Stimulated activated CD4-positive, alpha-beta T cell treated with anti-CD3 and anti-CD28 coated beads, Interleukin-15, amount 100 ng/mL, for 24 hours (primary cell): ENCODE results near the gene ATP6V0C.
A peak's percentile ranks its signal among the peaks of the same experiment; 100 is the strongest.
"Not testable (repeated sequence)": the region's sequence is repeated elsewhere in the genome, so short reads cannot be mapped to it uniquely, and the experiment has no call there.

Experiments used
- DNase-seq: peaks from one replicate; pipeline ENCODE4 v3.0.0-alpha.2; 2020

Gene ATP6V0C

DNA sequence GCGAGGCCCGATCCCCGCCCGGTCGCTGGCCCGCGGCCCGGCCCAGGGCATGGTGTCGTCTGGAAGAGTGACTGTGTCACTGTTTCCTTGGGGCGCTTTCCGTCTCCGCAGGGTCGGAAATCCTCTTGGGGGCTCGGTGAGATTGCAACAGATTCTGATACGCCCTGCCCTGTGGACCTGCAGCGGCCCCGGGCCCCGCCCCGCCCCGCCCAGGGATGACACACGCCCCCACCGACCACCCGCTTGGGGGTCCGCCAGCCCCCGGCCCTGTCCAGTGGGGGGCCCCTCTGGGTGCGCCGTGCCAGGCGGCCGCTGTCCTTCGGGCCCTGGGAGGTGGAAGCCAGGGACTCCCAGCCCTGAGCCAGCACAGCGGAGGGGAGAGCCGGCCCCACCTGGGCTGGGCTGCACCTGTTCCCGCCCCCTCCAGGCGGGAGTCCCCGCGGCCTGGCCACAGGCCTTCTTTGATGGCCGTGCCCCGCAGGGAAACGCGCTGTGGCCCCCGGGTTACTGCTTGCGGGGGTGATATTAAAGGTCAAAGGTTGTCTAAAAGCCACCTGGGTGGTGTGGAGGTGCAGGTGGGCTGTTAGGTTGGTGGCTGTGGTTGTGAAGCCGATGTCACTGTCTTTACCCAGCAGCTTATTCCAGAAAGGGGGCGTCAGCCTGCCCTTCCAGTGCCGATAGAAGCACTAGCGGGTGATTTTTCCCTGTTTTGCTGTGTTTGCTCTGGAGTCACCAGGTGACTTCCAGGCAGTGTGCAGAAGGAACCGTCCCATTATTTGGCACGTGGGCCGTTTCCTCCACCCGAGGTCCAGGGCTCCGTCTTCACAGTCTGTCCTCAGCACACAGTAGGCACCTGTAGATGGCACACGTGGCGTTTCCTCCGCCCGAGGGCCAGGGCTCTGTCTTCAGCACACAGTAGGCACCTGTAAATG is 38.1 kb upstream of the ATP6V0C start:
- peak; percentile 58 for DNase-seq

DNA sequence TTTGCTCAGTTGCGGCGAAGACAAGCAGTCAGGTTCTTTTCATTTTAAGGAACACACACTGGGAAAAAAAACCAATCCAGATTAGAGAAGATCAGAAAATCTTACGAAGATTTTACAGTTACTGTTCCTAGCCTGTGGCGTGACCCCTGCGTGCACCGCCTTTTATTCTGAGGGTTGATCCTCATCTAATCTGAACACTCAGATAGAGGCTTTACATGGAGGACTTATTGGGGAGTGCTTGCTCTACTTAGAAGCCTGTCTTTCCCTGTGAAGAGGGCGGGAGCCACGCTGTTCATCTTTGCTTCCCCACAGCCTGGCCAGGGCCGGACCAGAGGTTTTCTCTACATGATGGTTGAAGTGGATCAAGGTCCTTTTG is 37.4 kb upstream of the ATP6V0C start:
- DNase-seq, result no peak

DNA sequence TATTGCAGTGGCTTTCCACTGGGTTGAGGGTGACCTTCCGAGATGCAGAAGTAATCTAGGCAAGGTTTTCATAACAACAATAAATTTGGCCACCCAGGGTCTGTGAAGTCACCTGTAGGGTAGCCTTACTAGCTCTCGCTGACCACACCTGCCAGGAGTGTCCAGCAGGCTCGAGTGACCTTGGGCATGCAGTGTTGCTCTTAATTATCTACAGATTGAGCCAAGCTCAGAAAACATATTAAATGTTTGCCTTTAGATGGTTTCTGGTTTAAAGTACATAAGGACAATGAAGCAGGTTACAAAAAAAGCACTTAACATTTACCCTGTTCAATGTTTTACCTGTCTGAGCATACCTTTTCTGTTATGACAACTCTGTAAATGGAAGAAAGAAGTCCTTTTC is 37.0 kb upstream of the ATP6V0C start:
- DNase-seq, result no peak

DNA sequence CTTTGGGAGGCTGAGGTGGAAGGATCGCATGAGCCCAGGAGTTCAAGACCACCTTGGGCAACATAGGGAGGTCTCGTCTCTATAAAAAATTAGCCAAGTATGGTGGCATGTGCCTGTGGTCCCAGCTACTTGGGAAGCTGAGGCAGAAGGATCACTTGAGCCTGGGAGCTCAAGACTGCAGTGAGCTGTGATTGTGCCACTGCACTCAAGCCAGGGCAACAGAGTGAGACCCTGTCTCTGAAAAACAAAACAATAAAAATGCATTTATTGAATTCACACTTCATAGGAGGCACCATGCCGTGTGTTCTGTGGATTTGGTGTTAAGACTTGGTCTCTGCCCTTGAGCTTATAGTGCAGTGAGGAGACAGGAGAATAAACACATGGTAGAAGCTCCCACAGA is 36.4 kb upstream of the ATP6V0C start:
- no peak for DNase-seq

DNA sequence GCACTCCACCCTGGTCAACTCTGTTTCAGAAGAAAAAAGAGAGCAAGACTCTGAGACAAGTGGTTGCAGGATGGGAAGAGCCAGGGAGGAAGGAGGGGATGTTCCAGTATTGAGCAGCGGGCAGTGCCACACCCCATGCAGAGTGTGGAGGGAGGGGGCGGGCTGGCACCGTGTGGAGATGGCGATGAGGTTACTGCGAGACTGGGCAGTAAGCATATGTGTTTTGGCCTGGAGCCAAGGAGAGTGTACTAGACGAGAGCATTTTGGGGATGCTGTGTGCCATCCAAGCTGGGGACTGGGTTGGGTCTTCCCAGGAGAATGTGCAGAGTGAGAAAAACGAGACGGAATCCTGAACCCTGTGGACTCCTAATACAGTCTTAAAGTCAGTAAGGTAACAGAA is 35.5 kb upstream of the ATP6V0C start:
- DNase-seq, result no peak

DNA sequence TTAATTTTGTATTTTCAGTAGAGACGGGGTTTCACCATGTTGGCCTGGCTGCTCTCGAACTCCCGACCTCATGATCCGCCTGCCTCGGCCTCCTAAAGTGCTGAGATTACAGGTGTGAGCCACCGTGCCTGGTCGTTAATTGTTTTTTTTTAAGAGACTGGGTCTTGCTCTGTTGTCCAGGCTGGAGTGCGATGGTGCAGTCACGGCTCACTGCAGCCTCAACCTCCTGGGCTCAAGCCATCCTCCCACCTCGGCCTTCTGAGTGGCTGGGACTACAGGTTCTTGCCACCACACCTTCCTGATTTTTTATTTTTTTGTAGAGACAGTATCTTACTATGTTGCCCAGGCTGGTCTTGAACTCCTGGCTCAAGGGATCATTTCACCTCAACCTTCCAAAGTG is 33.8 kb upstream of the ATP6V0C start:
- DNase-seq, result not testable (repeated sequence)

DNA sequence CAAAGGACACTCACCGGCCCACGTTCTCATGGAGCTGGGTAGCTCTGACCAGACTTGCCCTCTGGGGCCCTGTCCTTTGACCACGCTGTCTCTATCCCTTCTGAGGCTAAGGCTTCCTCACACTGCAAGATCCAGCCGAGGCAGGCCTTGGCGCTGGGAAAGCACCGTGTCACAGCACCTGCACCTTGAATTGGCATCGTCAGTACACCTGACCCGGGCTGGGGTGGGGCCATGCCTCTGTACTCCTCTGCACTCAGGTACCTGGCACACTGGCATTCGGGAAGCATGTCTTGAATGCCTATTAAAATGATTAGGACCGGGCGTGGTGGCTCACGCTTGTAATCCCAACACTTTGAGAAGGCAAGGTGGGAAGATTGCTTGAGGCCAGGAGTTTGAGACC is 32.8 kb upstream of the ATP6V0C start:
- no peak for DNase-seq

DNA sequence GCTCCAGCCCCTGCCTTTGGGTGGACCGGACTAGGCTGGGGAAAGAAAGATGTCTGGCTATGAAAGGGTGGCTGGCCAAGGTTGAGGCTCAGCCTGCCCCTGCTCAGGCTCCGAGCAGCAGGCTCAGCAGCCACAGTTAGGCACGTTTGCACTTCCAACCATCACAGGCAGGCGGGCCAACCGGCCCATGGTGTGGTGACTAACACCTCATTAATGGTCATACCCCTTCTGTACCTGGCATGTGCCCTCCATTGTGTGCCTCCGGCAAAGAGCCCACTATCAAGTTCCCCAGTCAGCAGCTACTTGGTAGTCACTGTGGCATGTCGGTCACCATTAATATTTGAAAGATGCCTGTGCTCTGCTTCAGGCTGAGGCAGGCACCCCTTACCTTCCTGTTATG is 32.1 kb upstream of the ATP6V0C start:
- no peak for DNase-seq

DNA sequence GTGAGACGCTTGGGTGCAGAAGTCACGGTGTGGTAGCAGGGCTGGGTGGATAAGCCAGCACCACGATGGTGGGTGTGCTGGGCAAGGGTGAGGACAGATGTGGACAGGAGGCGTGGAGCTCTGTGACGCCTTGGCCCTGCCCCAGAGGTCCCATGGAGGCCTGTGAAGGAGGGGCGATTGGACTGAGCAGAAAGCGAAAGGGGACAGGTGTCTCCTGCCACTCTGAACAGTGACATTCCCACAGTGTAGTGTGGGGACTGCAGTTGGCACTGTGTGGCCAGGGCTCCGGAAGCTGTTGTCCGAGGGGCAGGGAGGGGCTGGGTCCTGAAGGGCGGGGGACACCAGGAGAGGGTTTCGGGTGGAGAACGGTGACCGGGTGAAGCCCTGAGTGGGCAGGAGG is 31.5 kb upstream of the ATP6V0C start:
- DNase-seq, result no peak

DNA sequence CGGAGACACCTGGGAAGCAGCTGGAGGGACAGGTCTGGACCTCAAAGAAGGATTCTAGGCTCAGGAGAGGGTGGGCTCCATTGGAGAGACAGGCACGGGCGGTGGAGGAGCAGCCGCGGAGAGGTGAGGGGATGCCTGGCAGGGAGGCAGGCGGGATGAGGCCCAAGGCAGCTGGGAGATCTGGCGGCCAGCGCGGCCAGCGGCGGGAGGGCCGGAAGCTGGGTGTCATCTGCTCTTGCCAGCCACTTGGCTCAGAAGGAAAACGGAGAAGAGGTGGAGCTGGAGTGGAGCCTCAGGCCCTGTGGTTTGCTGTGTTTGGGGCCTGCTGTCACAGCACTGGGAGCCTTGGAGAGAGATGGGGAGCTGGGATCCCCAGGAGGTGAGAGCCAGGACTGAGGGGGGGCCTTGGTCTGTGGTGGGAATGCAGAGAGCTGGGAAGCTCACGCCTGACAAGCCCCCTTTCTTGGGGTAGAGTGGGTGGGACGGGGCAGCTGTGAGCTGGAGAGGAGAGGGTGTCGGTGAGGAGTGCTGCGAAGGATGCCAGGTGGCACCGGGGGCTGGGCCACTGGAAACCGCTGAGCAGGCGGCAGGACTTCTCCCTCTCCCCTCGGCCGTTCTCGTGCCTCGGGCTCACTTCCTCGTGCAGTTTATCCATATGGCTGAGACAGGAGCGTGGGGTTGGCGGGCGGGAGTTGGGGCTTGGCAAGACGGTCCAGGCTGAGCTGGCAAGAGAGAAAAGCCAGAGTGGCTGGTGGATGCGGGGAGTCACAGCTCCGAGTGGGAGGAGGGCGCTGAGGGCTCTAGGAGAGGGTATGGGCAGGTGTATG is 30.8 kb upstream of the ATP6V0C start:
- DNase-seq, result no peak

DNA sequence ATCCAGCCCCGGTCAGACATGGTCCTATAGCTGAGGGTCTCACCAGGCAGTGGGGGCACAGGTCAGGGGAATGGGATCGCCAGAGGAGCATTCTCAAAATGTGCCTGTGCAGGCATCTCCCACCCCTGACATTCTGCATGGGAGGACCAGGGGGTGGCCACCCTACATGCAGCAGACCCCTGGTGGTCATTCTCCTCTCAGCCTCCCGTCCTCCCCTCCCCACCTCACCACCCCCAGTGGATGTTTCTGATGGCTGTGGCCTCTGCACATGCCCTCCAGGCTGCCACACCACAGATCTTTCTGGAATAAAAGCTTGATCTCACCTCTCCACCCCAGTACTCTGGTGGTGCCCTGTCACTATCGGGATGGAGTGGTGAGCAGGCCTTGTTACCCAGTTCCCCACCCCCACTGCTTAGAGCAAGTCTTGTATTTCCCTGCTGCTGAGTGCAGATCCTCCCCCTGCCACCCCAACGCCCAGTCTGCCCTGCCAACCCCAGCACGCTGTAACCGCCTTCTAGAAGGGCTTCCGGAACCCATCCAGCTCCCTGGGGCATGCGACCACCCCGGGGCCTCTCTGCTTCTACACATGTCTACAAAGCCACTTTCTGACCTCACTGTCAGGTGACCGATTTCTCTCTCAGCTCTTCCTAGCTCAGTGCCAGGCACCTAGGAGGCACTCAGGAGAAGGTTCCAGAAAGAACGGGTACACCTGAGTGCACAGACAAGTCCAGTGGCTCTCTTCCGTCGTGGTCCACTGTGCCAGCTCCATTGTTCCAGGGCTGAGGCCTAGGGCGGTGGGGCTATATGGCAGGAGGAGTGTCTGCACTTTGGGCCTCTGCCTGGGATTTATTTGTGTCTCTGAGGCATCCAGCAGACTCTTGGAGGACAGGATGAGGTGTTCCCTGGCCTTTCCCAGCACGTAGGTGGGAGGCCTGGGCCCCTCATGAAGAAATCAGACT is 29.5 kb upstream of the ATP6V0C start:
- DNase-seq, result no peak

DNA sequence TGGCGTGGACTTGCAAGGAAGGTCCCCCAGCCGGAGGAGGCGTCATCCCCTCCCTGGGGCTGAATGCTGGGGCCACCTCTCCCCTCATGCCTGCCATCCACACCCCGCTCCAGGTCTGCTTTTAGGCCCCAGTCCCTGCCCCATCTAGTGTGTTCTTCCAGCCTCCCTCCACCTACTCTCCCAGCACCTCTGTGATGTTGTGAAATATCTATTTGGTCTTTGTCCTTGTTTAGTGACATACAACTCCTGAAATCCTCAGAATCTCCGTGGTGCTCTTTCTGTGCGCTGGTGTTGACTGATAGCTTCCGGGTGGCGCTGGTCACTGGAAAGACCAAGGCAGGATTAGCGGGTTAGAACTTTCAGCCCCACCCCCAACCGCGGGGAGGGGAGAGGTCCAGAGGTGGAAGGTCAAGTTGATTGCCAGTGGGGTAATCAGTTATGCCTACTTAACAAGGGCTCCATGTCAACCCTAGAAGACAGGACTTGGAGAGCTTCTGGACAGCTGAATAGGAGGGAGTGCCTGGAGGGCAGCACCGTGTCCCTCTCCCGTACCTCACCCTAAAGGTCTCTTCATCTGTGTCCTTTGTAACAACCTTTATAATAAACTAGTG is 28.7 kb upstream of the ATP6V0C start:
- no peak for DNase-seq

DNA sequence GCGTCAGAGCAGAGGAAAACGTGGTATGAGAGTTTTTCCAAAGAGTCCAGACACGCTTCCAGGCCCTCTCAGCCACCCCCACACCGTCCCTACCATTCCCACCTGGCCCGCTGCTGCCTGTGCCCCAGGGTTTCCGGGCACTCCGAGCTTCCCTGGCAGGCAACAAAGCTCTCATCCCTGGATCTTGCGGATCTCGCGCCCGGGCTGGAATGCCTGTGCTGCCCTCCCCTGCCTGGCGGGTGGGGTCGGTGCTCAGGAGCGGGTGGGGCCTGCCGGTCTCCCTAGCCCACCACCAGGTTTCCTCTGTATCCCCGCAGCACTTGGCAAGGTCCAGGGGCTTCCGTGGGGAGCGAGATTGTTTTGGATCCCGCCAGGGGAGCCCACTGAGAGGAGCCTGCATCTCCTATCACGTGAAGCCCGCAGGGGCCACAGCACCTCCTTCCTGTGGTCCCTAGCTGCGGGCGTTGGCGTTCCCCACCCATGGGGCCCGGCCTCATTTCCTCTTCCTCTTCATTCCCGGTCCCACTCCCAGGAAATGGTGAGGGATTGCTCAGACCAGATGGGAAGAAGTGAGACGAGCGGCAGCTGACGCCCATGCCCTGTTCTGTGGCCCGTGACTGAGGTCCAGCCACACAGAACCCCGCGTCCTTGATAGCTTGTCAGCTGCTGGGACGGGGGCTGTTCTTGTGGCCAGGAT is 27.8 kb upstream of the ATP6V0C start:
- DNase-seq, result no peak

DNA sequence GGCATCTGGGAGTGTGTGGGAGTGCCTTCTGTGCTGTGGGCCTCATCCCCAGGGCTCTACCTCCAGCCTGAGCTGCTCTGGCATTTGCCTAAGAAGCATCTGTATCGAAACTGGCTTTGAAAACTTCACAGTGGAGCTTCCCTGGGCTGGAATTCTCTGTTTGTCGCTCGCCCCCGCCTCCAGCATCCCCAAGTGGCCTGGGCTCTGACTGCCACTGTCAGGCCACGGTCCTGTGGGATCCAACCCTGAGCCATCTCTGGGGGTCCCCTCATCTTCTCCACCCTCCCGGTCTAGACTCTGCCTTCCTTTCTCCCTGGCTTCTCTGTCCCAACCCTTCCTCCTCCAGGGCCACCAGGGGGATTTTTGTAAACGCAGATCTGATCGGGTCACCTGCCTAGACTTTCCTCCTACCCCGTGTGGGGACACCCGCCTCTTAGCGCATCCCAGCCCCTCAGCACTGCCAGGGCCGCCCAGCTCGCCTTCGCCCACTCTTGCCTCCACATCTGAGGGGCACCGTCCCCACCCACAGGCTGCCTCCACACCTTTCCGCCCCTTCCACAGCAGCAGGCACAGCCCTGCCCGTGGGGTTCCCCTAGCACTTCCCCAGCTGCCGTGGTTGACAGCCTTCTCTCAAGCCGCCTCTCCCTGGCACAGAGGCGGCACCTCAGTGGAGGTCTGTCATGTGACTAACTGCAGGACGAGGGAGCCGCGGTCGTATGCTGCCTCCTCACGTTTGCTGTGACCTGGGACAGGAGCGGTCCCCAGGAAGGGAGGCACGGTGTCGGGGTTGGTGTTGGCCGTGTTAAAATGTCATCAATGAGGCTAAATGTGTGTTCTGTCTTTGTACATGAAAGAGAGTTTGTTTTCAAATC is 26.9 kb upstream of the ATP6V0C start:
- DNase-seq, result peak; percentile 78

DNA sequence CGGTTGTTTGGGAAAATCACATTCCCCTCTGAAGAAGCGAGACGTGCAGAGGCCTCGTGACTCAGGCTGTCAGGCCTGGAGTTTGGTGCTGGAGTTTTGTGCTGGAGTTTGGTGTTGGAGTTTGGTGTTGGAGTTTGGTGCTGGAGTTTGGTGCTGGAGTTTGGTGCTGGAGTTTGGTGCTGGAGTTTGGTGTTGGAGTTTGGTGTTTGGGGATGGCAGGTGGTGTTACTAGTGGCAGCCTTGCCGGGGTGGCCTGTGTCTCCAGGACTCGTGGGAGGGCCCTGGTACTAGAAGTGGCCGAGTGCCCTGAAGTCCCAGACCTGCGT is 26.3 kb upstream of the ATP6V0C start:
- DNase-seq, result no peak

DNA sequence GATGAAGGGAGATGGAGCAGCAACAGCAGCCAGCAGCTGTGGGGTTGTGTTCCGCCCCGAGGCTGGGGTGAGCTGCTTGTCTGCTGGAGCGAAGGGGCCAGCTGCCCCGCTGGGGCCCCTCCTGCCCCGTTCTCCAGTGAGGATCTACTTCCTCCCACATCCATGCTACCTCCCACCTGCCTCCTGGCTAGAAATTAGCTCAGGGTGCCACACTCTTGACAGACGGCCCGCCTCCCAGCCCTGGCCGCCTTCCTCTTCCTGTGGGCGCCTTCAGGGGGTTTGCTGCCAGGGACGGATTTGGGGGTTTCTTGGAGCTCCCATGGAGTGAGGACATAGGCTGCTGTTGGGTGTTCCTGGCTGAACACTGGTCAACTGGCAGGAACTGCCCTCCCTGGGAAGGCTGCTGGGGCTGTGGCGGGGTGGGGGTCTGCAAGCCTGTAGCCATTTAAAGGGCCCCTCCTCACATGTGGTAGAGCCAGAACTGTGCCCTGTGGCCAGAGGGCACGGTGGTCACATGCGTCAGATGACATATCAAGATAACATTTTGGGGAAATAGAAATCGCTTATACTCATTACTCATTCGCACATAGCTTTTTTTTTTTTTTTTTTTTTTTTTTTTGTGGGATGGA is 25.7 kb upstream of the ATP6V0C start:
- no peak for DNase-seq

DNA sequence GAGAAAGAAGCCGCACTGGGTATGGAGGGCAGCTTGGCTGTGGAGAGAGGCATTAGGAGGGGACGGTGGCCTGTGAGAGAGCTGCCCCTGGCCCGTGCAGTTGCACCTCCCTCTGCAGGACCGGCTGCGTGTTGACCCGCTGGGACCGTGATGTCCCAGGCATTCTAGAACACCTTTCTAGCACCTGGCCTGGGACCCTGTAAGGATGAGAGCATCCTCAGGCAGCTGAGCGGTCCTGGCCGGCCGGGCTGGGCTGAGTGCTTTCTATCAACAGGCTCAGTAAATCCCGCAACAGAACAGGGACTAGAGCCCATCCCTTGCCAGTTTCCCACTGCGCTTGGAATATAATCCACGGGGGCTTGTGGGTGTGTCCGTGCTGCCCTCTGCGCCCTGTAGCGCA is 24.2 kb upstream of the ATP6V0C start:
- DNase-seq, result no peak

DNA sequence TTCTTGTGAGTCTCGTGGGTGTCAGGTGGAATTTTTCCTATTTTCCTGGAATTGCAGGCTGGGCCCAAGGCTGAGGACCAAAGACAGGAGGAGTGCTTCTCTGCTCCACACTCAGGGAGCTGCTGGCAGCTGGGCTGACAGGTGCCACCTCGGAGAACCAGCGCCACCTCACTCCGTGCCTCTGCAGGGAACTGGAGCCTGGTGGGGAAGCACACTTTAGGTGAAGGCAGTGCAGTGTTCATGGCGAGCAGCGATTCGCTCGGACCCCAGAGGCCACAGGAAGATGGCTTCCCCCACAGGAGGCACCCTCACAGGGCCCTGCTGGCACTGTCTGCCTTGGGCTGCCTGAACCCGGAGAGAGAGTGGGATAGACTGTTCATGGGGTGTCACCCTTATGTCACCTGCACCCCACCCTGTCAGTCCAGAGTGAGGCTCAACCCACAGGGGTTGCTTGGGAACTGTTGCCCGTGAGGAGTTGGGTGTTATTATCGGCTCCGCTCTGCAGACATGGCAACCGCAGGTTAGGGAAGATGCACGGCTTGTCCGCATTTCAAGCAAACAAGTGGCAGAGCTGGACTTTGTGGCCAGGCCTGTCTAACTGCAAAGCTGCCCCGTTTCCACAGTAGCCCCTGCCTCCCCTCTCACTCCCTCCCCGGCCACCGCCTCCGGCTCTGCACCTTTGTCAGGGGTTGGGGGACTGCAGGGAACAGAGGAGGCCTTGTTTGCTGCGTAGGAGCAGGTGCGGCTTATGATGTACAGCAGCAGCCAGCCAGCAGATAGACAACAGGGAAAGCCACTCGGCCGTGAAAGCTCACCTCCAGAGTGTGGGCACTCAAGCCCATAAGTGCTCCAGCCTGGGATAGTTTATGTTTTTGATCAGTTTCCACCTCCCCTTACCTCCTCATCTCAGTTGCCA is 23.3 kb upstream of the ATP6V0C start:
- no peak for DNase-seq

DNA sequence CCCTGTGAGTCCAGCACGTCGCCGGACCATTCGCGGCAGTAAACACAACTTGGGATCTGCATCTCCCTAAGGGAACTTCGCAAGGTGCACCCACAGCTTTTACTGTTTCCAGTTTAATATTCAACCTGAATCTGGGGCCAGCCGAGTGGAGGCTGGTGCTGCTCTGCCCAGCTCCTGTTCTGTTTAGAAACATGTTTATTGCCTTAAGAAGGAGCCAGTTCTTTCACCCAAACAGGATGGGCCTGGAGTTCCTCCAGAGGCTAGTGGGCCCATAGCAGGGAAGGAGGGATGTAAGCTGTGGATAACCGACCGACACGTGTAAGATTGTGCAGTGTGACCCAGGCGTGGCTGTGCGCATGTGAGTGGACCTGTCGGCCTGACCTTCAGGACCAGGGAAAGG is 21.5 kb upstream of the ATP6V0C start:
- DNase-seq, result no peak
